Fibroblast of pulmonary artery (primary cell): ENCODE data around the gene UNC5B.
A peak's percentile ranks its signal among the peaks of the same experiment; 100 is the strongest.

ENCODE experiments used
- DNase-seq: peaks from one replicate; pipeline ENCODE4 v3.0.0-alpha.2; 2010; ENCODE audit warnings: low read depth
- H3K4me3 ChIP-seq: replicated peaks from 2 replicates; pipeline ENCODE4 v1.5.1; 2011; ENCODE audit warnings: low read depth, mild to moderate bottlenecking, control low read depth, low read length, moderate library complexity
- CTCF ChIP-seq: IDR thresholded peaks from 2 replicates; pipeline ENCODE4 v1.5.1; 2011; ENCODE audit warnings: mild to moderate bottlenecking, control low read depth, low read length, inconsistent platforms; ENCODE audit errors: missing control alignments

UNC5B gene

GRCh38 chr10:71211775-71212317 is 524 bp upstream of the UNC5B start:
- no peak for DNase-seq
- TF ChIP-seq CTCF: no peak
- peak overlapping the region; percentile 55 for H3K4me3 ChIP-seq

- peak; percentile 81 for DNase-seq
- peak overlapping the region; percentile 97 for H3K4me3 ChIP-seq
- TF ChIP-seq CTCF: no peak
These were observed 804 bp downstream of the UNC5B start for GRCh38 chr10:71213127-71213621.

GRCh38 chr10:71213761-71214440 is 1.5 kb downstream of the UNC5B start:
- peak overlapping the region; percentile 97 for H3K4me3 ChIP-seq
- DNase-seq: peak; percentile 88
- TF ChIP-seq CTCF: no peak

GRCh38 chr10:71214641-71215559 is 2.5 kb downstream of the UNC5B start:
- H3K4me3 ChIP-seq: peak overlapping the region; percentile 97
- no peak for TF ChIP-seq CTCF
- DNase-seq: no peak

GRCh38 chr10:71216363-71216695 is 4.0 kb downstream of the UNC5B start:
- no peak for TF ChIP-seq CTCF
- DNase-seq: no peak
- H3K4me3 ChIP-seq: peak overlapping the region; percentile 97

GRCh38 chr10:71216751-71217265 is 4.4 kb downstream of the UNC5B start:
- no peak for TF ChIP-seq CTCF
- H3K4me3 ChIP-seq: peak overlapping the region; percentile 97
- DNase-seq: no peak
